H1 (cell line): Measurements from ENCODE around the gene RNASEL. TPM values are rescaled to one million over a fixed set of nuclear protein-coding genes. Genes with fewer than 3 reads are reported as not detected.

ENCODE experiments used
- ASH2L ChIP-seq: fragments of 200-600, 300-600 bp; sonication (generic); IDR thresholded peaks from one replicate; pipeline ENCODE4 v1.7.1; 2017; ENCODE audit warnings: low read length
- BACH1 ChIP-seq: IDR thresholded peaks from 2 replicates; pipeline ENCODE4 v1.6.1; 2012; ENCODE audit warnings: low read length, improper control_type of control experiment
- BRCA1 ChIP-seq: IDR thresholded peaks from 2 replicates; pipeline ENCODE4 v1.6.1; 2012; ENCODE audit warnings: low read depth, low read length, improper control_type of control experiment
- CEBPB ChIP-seq: IDR thresholded peaks from 2 replicates; pipeline ENCODE4 v1.6.1; 2012; ENCODE audit warnings: low read depth, low read length
- CHD1 ChIP-seq: IDR thresholded peaks from 2 replicates; pipeline ENCODE4 v1.6.1; 2012; ENCODE audit warnings: low read depth, low read length, improper control_type of control experiment
- CHD2 ChIP-seq: IDR thresholded peaks from 2 replicates; pipeline ENCODE4 v1.6.1; 2012; ENCODE audit warnings: low read length, improper control_type of control experiment
- HDAC6 ChIP-seq: IDR thresholded peaks from one replicate; pipeline ENCODE4 v1.7.1; 2012; ENCODE audit warnings: low read depth, mild to moderate bottlenecking, inconsistent platforms, low read length, moderate library complexity
- JUN ChIP-seq: IDR thresholded peaks from 2 replicates; pipeline ENCODE4 v1.6.1; 2011; ENCODE audit warnings: low read depth, mild to moderate bottlenecking, improper control_type of control experiment, low read length
- KDM1A ChIP-seq: fragments of 200-600, 300-600 bp; sonication (generic); IDR thresholded peaks from 2 replicates; pipeline ENCODE4 v1.7.1; 2016; ENCODE audit warnings: mild to moderate bottlenecking, low read length, borderline replicate concordance
- MAFK ChIP-seq: IDR thresholded peaks from 2 replicates; pipeline ENCODE4 v1.6.1; 2012; ENCODE audit warnings: low read depth, mild to moderate bottlenecking, improper control_type of control experiment, low read length
- MAX ChIP-seq: IDR thresholded peaks from 2 replicates; pipeline ENCODE4 v1.6.1; 2012; ENCODE audit warnings: inconsistent platforms
- NANOG ChIP-seq: IDR thresholded peaks from 2 replicates; pipeline ENCODE4 v1.6.1; 2011; ENCODE audit warnings: low read length, low read depth, mild to moderate bottlenecking, inconsistent platforms; ENCODE audit not compliant: insufficient read depth, poor library complexity, severe bottlenecking
- PHF8 ChIP-seq: fragments of 200-600 bp; sonication (generic); conservative IDR thresholded peaks from 2 replicates; pipeline ENCODE4 v1.7.1; 2012; ENCODE audit warnings: low read depth, mild to moderate bottlenecking, inconsistent platforms, low read length, moderate library complexity
- RFX5 ChIP-seq: IDR thresholded peaks from 2 replicates; pipeline ENCODE4 v1.6.1; 2011; ENCODE audit warnings: low read depth, low read length, improper control_type of control experiment, borderline replicate concordance
- SAP30 ChIP-seq: fragments of 300-600 bp; sonication (generic); IDR thresholded peaks from 2 replicates; pipeline ENCODE4 v1.7.1; 2012; ENCODE audit warnings: low read length, moderate library complexity, mild to moderate bottlenecking, inconsistent platforms; ENCODE audit not compliant: insufficient read depth, insufficient replicate concordance
- SIN3A ChIP-seq, 2 experiments: IDR thresholded peaks in 1 of 2; conservative IDR thresholded peaks in 1 of 2; 2 replicates each; pipeline ENCODE4 v1.6.1; 2011 to 2012; ENCODE audit warnings: low read length in 2 of 2, improper control_type of control experiment in 1 of 2, low read depth in 1 of 2, mild to moderate bottlenecking in 1 of 2
- SIX5 ChIP-seq: IDR thresholded peaks from 2 replicates; pipeline ENCODE4 v1.6.1; 2011; ENCODE audit warnings: mild to moderate bottlenecking, low read depth, low read length
- TAF1 ChIP-seq: IDR thresholded peaks from 2 replicates; pipeline ENCODE4 v1.6.1; 2011; ENCODE audit warnings: mild to moderate bottlenecking, low read depth, low read length
- TBP ChIP-seq: IDR thresholded peaks from 2 replicates; pipeline ENCODE4 v1.6.1; 2011; ENCODE audit warnings: low read depth, low read length, improper control_type of control experiment
- ZNF274 ChIP-seq: IDR thresholded peaks from 2 replicates; pipeline ENCODE4 v1.7.0; 2012; ENCODE audit warnings: low read length, borderline replicate concordance; ENCODE audit errors: extremely low read depth
- polyA plus RNA-seq, 7 experiments: library from polyadenylated mRNA; depleted of rRNA in 3 of 7; stranded (reverse) in 5 of 7; unstranded in 2 of 7; fragments of >200 nt in 5 of 7; fragments of 200-250 nt in 2 of 7; gene quantifications; 1 replicate in 5 of 7; 2 replicates in 1 of 7; 4 replicates in 1 of 7; pipeline versions ENCODE4 v1.2.1 to v1.2.3, GENCODE V29; 2011 to 2013; ENCODE audit warnings: missing spikeins in 2 of 7, mixed read lengths in 2 of 7
- total RNA-seq: library from RNA; stranded (reverse); fragmentation: NEBNext Ultra II Directional; extraction: Animal tissue kit (Norgen Biotek cat#: 25700); gene quantifications from 2 replicates; pipeline ENCODE4 v1.2.1, GENCODE V29; 2021
- TF ChIP-seq, protein P1 (sequence below), 3 experiments: IDR thresholded peaks; 1 replicate in 2 of 3; 2 replicates in 1 of 3; pipeline versions ENCODE4 v1.5.1 to v1.6.1; 2011; ENCODE audit warnings: low read length in 3 of 3, mild to moderate bottlenecking in 3 of 3, inconsistent platforms in 2 of 3, low read depth in 1 of 3, moderate library complexity in 1 of 3; ENCODE audit not compliant: insufficient read depth in 1 of 3; ENCODE audit errors: control extremely low read depth in 1 of 3

Gene RNASEL
- total and polyA plus RNA-seq, 2 of the 8 experiments (the other 6 are each of a cell fraction or from before 2014, with no cell fraction given) = 0.39 to 0.78 TPM

GRCh38 chr1:182604175-182605164 is 15.4 kb upstream of the RNASEL start, which contains the start of gene RGS16 (continued):
- TF ChIP-seq, protein P1, sequence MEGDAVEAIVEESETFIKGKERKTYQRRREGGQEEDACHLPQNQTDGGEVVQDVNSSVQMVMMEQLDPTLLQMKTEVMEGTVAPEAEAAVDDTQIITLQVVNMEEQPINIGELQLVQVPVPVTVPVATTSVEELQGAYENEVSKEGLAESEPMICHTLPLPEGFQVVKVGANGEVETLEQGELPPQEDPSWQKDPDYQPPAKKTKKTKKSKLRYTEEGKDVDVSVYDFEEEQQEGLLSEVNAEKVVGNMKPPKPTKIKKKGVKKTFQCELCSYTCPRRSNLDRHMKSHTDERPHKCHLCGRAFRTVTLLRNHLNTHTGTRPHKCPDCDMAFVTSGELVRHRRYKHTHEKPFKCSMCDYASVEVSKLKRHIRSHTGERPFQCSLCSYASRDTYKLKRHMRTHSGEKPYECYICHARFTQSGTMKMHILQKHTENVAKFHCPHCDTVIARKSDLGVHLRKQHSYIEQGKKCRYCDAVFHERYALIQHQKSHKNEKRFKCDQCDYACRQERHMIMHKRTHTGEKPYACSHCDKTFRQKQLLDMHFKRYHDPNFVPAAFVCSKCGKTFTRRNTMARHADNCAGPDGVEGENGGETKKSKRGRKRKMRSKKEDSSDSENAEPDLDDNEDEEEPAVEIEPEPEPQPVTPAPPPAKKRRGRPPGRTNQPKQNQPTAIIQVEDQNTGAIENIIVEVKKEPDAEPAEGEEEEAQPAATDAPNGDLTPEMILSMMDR (IDR thresholded peaks at IDR 0.05; ENCODE audit: control extremely low read depth in 1 of 3, insufficient read depth in 1 of 3, low read depth in 1 of 3, low read length in 3 of 3) = no peak
- TF ChIP-seq TAF1 (peak; percentile 82), ASH2L (peak; percentile 44), MAX (peak; percentile 97), RFX5 (no peak), CEBPB (no peak), HDAC6 (no peak), BRCA1 (no peak), MAFK (no peak), CHD1 (no peak), PHF8 (0 out of 2 replicates have a peak, but pooled peaks have one; percentile 29), CHD2 (no peak), BACH1 (no peak), ZNF274 (no peak), SIX5 (no peak), SAP30 (no peak), JUN (no peak), TBP (peak; percentile 92), SIN3A (conservative IDR thresholded peaks at IDR 0.05 in 1 of 2, IDR thresholded peaks at IDR 0.05 in 1 of 2; ENCODE audit: low read depth in 1 of 2, low read length in 2 of 2) (no peak), NANOG (peak; percentile 32), KDM1A (no peak)
